Measurements from ENCODE around the gene ROBO1.

ROBO1 gene

GRCh38 chr3:78645628-78646310 lies 1122.0 kb downstream of the ROBO1 start:
- DNase-seq: no peak

DNA sequence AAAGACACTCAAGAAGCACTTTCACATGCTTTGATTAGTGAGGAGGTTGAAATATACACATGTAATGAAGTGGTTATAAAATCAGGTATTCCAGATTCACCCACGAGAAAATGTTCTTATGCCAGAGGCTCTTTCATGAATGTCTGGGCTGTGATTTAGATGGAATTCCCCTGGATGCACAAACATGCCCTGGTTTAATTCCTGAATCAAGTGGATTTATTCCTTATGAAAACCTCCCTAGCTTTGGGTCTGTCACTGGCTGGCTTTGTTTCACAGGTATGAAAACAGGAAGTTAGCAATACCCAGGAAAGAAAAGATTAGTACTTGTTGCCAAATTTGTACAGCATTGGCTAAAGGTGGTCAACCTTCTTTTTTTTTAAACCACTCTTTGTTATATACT lies 1123.0 kb downstream of the ROBO1 start:
- DNase-seq: no peak

GRCh38 chr3:78642226-78643035 lies 1125.4 kb downstream of the ROBO1 start:
- DNase-seq: no peak

DNA sequence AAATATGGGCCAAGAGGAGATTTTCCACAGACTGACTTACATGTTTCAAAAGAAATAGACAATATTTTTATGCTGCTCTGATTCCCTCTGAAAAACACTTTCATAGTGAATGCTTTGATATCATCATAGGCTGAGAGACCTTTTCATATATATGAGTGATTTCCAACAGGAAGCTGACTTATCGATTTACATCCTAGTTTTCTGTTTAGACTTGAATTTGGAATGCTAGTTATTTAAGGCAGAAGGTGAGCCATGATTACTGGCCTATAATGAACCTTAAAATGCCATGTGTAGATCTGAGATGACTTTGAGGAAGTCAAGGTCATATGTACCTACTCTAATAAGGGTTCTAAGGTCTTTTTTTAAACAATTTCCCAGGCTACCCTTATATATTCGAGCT lies 1126.1 kb downstream of the ROBO1 start:
- no peak for DNase-seq

GRCh38 chr3:78634316-78634715 lies 1133.5 kb downstream of the ROBO1 start:
- no peak for DNase-seq

- no peak for DNase-seq
Measured at GRCh38 chr3:78633626-78634025, 1134.2 kb downstream of the ROBO1 start.

- no peak for DNase-seq
Measured at GRCh38 chr3:78632925-78633553, 1134.8 kb downstream of the ROBO1 start.

DNA sequence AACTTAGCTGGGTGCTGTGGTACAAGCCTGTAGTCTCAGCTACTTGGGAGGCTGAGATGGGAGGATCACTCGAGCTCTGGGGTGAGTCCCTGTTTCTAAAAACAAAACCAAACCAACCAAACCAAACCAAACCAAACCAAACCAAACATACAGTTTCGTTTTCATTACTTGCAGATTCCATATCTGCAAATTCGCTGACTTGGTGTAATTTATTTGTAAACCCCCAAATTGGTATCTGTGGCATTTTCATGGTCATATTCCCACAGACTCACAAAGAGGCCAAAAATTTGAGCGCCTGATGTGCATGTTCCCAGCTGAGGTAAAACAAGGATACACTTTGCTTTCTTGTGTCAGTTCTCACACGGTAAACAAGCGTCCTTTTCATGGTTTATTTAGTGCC lies 1138.3 kb downstream of the ROBO1 start:
- no peak for DNase-seq

DNA sequence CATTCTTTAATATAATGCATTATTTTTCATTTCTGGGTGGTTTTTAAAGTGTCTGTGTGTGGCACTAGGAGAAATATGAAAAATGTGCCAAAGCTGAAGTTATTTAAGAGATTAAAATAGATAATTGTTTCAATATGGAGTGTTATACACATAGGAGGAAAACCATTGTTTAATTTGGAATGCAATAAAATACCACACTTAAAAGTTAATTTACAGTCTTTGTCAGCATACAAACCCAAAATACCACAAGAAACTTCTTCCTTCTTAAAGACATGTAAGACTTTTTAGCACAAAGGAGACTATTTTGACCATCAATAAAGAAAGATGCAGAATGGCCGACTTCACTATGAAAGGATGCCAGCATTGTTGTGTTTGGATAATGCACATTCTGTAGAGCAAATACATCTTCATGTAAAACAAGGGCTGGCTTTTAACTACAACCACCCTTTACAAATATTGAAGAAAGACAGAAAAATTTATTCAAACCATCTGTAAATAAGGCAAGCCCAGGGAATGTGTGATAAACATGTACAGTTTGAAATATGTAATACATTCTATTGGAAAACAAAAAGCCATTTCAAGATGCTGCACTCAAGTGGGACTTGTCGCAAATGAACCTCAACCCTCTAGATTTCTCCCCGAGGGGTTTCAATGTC lies 1146.6 kb downstream of the ROBO1 start:
- no peak for DNase-seq

DNA sequence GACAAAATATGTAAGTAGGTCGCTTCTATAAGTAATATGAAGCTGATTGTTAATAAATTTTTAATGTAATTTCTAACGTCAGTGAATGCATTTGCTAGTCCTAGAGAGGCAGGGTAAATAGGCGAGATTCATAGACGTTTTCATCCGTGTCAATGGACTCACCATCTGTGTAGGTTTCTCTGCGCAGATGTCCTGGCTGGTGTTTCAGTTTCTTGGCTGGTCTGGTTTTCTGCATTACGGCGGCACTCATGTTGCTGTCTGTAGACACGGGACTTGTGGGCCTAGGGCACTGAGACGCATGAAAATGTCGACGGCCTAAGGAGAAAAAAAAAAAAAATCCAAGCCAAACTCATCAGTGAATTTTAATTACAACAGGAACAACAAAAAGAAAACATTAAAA lies 1153.3 kb downstream of the ROBO1 start:
- DNase-seq: no peak

GRCh38 chr3:78613421-78613879 lies 1154.3 kb downstream of the ROBO1 start:
- no peak for DNase-seq

- DNase-seq: no peak
Measured at GRCh38 chr3:78611278-78611677, 1156.5 kb downstream of the ROBO1 start.

DNA sequence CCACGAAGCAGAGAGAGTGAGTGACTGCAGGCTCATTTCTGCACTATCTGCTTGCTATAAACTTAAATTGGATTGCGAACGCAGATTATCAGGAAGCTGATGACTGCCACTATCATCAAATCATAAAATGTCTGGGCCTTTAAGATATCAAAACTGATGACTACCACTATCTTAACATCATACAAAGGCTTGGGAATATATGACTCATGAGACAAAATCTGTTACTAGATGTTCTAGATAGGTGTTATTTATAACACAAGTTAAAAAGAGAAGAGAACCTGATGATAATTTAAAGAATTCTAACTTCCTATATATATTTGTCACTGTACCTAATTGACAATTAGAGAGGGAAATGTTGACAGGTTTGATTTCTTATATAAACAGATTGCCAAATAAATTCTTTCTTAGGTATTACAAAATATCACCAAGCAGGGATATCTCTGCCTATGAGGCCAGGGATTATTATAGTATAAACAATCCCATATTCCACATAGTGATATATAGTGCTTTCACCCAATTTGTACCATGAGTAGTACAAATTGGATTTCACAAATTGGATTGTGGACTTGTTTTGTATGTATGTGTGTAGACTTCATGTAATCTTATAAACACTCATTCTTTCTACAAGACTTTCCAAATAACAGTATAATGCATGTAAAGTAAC lies 1157.2 kb downstream of the ROBO1 start:
- no peak for DNase-seq

- DNase-seq: no peak
Measured at GRCh38 chr3:78606756-78607155, 1161.0 kb downstream of the ROBO1 start.

DNA sequence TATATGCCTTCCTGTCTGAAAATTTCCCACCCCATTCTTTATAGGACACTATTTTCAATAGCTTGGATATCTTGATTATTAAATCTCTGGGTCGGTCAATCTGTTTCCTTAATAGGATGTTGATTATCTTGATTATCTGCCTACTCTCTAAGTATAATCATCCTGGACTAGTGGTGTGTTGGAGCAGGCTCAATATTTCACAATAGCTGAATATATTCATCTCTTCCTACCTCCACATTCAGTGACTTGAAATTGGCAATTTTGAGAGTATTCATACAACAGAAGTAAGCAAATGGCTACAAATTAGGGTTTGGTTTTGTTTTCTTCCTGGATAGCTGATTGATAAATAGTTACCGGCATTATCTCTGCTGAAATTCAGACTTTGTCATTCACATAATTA lies 1162.6 kb downstream of the ROBO1 start:
- DNase-seq: no peak

DNA sequence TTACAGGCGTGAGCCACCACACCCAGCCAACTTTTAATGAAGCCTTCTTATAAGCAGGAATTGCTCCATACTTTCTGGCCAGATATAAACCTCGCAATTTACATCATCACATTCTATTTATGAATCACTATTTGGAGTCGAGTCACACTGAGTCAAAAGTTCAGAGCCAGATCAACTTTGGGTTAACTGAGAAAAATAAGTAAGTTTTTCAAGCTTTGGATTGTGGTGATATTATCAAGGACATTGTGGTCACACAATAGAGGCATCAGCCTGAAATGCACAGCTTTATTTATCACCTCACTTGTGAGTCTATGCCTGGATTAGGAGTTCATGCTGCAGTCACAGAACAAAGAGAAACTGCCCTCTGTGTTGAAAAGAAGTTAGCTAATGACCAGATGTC lies 1163.5 kb downstream of the ROBO1 start:
- DNase-seq: no peak

GRCh38 chr3:78601249-78601648 lies 1166.5 kb downstream of the ROBO1 start:
- no peak for DNase-seq

DNA sequence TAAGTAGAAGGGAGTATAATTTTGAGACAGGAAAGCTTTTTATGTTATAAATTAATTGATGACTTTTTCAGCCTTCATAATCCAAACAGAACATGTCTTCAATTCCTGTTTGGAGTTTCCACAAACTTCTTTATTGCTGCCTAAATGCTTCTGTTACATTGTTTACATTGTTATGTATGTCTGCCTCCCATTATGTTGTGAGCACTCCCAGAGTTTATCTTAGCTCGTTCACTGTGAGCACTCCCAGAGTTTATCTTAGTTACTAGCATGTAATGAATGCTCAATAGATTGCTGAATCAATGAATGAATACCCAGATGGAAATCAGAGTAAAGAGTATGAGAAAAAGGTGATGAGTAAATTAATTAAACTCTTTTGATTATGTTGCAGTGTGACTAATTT lies 1178.0 kb downstream of the ROBO1 start:
- no peak for DNase-seq

- DNase-seq: no peak
Measured at GRCh38 chr3:78588906-78589621, 1178.7 kb downstream of the ROBO1 start.

DNA sequence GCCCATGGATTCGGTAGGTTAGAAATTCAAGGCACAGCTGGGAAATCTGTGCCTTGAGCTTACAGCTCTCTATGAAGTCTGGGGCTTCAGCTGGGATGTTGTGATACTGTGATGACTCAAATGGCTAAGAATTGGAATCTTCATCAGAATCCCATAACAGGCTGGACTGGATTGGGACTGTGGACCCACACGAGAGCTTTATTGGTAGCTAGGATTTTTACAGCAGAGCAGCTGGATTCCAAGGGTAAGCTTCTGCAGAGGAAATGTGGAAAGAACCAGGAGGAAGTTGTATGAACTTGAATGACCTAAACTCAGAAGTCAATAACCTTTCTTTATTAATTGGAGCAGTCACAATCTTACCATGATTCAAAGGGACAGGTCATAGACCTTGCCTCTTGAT lies 1187.1 kb downstream of the ROBO1 start:
- no peak for DNase-seq

DNA sequence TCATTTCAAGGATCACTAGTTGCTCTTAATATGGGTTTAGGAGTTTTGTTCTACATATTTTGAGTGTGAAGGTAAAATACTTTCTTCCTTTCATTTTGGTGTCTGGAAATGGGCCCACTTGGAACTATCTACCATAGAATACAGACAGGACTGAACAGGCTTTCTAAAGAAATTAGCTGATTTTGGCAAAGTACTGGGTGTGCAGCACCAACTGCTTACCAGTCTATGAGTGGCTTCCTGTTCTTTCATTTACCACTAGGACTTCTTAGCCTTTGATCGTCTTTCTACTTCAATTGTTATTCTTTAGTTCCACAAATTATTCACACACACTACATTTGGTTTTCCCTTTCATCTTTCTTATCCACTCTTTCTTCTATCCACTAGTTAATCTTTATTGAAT lies 1196.3 kb downstream of the ROBO1 start:
- no peak for DNase-seq

GRCh38 chr3:78570496-78570895 lies 1197.3 kb downstream of the ROBO1 start:
- no peak for DNase-seq
